OCI-LY1 (cell line): ENCODE data around the gene ANKRD6.

Source experiments
- CTCF ChIP-seq: fragments of 200-600 bp; sonication (generic), shearing (Covaris generic); IDR thresholded peaks from 2 replicates; pipeline ENCODE4 v1.5.1; 2017; ENCODE audit warnings: mild to moderate bottlenecking, antibody characterized with exemption, low read length, moderate library complexity, mixed read lengths
- EZH2 ChIP-seq: fragments of 200-600 bp; sonication (generic), shearing (Covaris generic); IDR thresholded peaks from 2 replicates; pipeline ENCODE4 v1.8.0; 2017; ENCODE audit warnings: borderline replicate concordance, mixed run types, mild to moderate bottlenecking, antibody characterized with exemption, low read length, moderate library complexity, mixed read lengths

- TF ChIP-seq EZH2: no peak
- no peak for TF ChIP-seq CTCF
Measured at GRCh38 chr6:89475634-89476033, 42.7 kb downstream of the ANKRD6 start.
